IPS-18a (cell line): Measurements from ENCODE around the gene ABLIM1.
"Not testable (repeated sequence)": the region's sequence is repeated elsewhere in the genome, so short reads cannot be mapped to it uniquely, and the experiment has no call there.

ENCODE experiments used
- H3K27ac ChIP-seq: one replicate; pipeline ENCODE4 v1.5.1; 2013; ENCODE audit warnings: low read length
- H3K27me3 ChIP-seq: one replicate; pipeline ENCODE4 v1.6.1; 2013; ENCODE audit warnings: mild to moderate bottlenecking, low read length; ENCODE audit not compliant: control insufficient read depth, insufficient read depth
- H3K36me3 ChIP-seq: one replicate; pipeline ENCODE4 v1.6.1; 2013; ENCODE audit warnings: low read depth, low read length; ENCODE audit not compliant: control insufficient read depth
- H3K4me1 ChIP-seq: one replicate; pipeline ENCODE4 v1.6.1; 2013; ENCODE audit warnings: low read depth, low read length; ENCODE audit not compliant: control insufficient read depth
- H3K4me3 ChIP-seq: one replicate; pipeline ENCODE4 v1.5.1; 2013; ENCODE audit warnings: low read length
- H3K9ac ChIP-seq: one replicate; pipeline ENCODE4 v1.6.1; 2013; ENCODE audit warnings: mild to moderate bottlenecking, low read length, moderate library complexity
- H3K9me3 ChIP-seq: one replicate; pipeline ENCODE4 v1.6.1; 2013; ENCODE audit warnings: low read depth, low read length; ENCODE audit not compliant: control insufficient read depth

ABLIM1 gene

DNA sequence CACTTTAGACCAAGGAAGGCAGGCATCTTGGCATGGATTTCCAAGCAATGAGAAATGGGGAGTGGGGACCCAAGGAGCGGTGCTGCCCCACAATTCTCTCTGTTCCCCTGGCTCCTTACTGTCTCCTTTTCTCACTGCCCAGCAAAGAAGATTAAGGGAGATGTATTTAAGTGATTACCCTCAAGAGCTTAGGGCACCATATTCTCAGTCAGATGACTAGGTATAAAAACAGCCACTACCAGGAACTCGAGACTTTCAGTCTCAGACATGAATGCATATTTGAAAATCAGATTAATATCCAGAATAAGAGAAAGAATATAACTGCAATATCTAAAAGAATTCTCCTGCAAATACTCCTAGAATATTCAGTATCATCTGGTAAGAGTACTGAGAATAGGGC is at the start of gene ABLIM1:
Gene ABLIM1 (minus strand): TSS at position 101 of the 400 bp plus-strand sequence. CDS start 75 bp downstream, at position 26.
- H3K9ac ChIP-seq = no peak within 1 kb of the TSS
- peaks cover 6% of the 10 kb centered on the region for H3K4me1 ChIP-seq
- no peaks in the 10 kb centered on the region for H3K36me3 ChIP-seq
- H3K27me3 ChIP-seq = no peaks in the 10 kb centered on the region
- H3K4me3 ChIP-seq = no peak within 1 kb of the TSS
- no peaks in the 10 kb centered on the region for H3K9me3 ChIP-seq
- H3K27ac ChIP-seq = no peak within 1 kb of the TSS

- Histone ChIP-seq H3K36me3 (no peaks in the 10 kb centered on the region), H3K27ac (no peak overlapping the region), H3K27me3 (no peaks in the 10 kb centered on the region), H3K9me3 (no peaks in the 10 kb centered on the region), H3K4me3 (no peak overlapping the region), H3K9ac (no peak overlapping the region), H3K4me1 (no peaks in the 10 kb centered on the region)
These were observed 48.5 kb upstream of the ABLIM1 start for GRCh38 chr10:114706458-114707055.

DNA sequence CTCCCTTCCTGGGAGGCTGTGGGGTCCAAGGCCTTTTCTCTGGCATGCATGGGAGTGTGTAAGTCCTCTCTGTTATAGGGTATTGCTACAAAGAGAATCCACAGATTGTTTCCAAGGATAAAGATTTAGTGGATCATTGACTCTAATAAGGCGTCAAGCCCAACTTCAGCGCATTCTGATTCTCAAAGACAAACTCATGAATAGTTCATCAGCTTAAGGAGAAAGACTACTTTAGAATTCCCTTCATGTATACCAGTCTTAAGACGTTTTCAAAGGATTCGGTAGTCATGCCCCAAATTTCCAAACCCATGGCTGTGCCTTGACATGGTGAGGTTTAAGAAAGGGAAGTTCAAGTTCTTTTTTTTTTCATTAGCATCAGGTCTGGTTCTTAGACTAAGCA is 46.6 kb upstream of the ABLIM1 start:
- H3K9me3 ChIP-seq = no peaks in the 10 kb centered on the region

GRCh38 chr10:114703377-114704107 is 45.5 kb upstream of the ABLIM1 start:
- Histone ChIP-seq H3K4me1 (no peaks in the 10 kb centered on the region), H3K9ac (no peak overlapping the region), H3K27me3 (no peaks in the 10 kb centered on the region), H3K4me3 (no peak overlapping the region), H3K9me3 (no peaks in the 10 kb centered on the region), H3K36me3 (no peaks in the 10 kb centered on the region), H3K27ac (no peak overlapping the region)

More for the DNA sequence above, 46.6 kb upstream of the ABLIM1 start:
- Histone ChIP-seq H3K36me3 (no peaks in the 10 kb centered on the region), H3K9ac (no peak overlapping the region), H3K4me3 (no peak overlapping the region), H3K4me1 (no peaks in the 10 kb centered on the region), H3K27me3 (no peaks in the 10 kb centered on the region), H3K27ac (no peak overlapping the region)

GRCh38 chr10:114698271-114699061 is 40.4 kb upstream of the ABLIM1 start:
- Histone ChIP-seq H3K9me3 (no peaks in the 10 kb centered on the region), H3K4me1 (no peaks in the 10 kb centered on the region), H3K4me3 (no peak overlapping the region), H3K27me3 (no peaks in the 10 kb centered on the region), H3K9ac (no peak overlapping the region), H3K36me3 (no peaks in the 10 kb centered on the region), H3K27ac (no peak overlapping the region)

GRCh38 chr10:114697061-114697598 is 39.1 kb upstream of the ABLIM1 start:
- H3K27ac ChIP-seq = no peak overlapping the region
- H3K4me1 ChIP-seq = no peaks in the 10 kb centered on the region
- H3K36me3 ChIP-seq = no peaks in the 10 kb centered on the region
- no peaks in the 10 kb centered on the region for H3K27me3 ChIP-seq
- no peak overlapping the region for H3K4me3 ChIP-seq
- H3K9me3 ChIP-seq = no peaks in the 10 kb centered on the region
- H3K9ac ChIP-seq = no peak overlapping the region

DNA sequence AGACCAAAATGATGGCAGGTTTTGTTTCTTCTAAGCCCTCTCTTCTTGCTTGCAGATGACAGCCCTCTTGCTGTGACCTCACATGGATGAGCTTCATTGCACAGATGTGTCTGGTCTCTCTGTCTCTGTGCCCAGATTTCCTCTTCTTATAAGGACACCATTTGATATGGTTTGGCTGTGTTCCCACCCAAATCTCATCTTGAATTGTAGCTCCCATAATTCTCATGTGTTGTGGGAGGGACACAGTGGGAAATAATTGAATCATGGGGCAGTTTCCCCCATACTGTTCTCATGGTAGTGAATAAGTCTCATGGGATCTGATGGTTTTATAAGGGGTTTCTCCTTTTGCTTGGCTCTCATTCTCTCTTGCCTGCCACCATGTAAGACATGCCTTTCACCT is 38.2 kb upstream of the ABLIM1 start:
- H3K4me1 ChIP-seq, H3K36me3 ChIP-seq: not testable (repeated sequence)

DNA sequence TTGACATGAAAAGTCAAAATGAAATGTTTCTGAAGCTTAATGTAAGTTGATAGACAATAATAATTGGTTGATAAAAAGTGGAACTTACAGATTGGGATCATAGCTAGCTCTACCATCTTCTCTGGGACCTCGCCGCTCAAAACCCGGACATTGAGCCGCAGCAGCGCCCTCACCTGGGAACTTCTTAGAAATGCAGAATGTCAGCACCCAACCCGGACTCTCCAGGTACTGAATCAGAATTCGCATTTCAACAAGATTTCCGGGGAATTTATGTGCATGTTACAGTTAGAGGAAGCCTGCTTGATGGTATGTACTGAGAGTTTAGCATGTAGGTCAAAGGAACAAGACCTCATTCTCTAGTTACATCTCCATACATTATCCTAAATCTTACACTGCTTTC is 36.7 kb upstream of the ABLIM1 start:
- Histone ChIP-seq H3K9ac (no peak overlapping the region), H3K27ac (no peak overlapping the region), H3K9me3 (no peaks in the 10 kb centered on the region), H3K4me3 (no peak overlapping the region), H3K27me3 (no peaks in the 10 kb centered on the region), H3K4me1 (peaks cover 5% of the 10 kb centered on the region), H3K36me3 (no peaks in the 10 kb centered on the region)

More for the DNA sequence above, 38.2 kb upstream of the ABLIM1 start:
- H3K9ac ChIP-seq, H3K27me3 ChIP-seq, H3K9me3 ChIP-seq, H3K27ac ChIP-seq, H3K4me3 ChIP-seq: not testable (repeated sequence)

GRCh38 chr10:114694062-114694461 is 36.0 kb upstream of the ABLIM1 start:
- Histone ChIP-seq H3K27ac (no peak overlapping the region), H3K27me3 (no peaks in the 10 kb centered on the region), H3K9ac (no peak overlapping the region), H3K9me3 (no peaks in the 10 kb centered on the region), H3K4me3 (no peak overlapping the region), H3K4me1 (peaks cover 5% of the 10 kb centered on the region), H3K36me3 (no peaks in the 10 kb centered on the region)

- Histone ChIP-seq H3K4me3 (no peak overlapping the region), H3K27ac (no peak overlapping the region), H3K4me1 (peaks cover 5% of the 10 kb centered on the region), H3K9me3 (no peaks in the 10 kb centered on the region), H3K36me3 (no peaks in the 10 kb centered on the region), H3K27me3 (no peaks in the 10 kb centered on the region), H3K9ac (no peak overlapping the region)
These were observed 33.4 kb upstream of the ABLIM1 start for GRCh38 chr10:114691442-114691941.

- no peak overlapping the region for H3K4me3 ChIP-seq
- H3K36me3 ChIP-seq = no peaks in the 10 kb centered on the region
- H3K27ac ChIP-seq = no peak overlapping the region
- H3K27me3 ChIP-seq = no peaks in the 10 kb centered on the region
- no peaks in the 10 kb centered on the region for H3K9me3 ChIP-seq
- no peak overlapping the region for H3K9ac ChIP-seq
- peaks cover 5% of the 10 kb centered on the region for H3K4me1 ChIP-seq
These were observed 30.7 kb upstream of the ABLIM1 start for GRCh38 chr10:114688786-114689185.
